ENCODE data around the gene TTLL7. TPM values are rescaled to one million over a fixed set of nuclear protein-coding genes. Genes with fewer than 3 reads are reported as not detected.

TTLL7 gene
- total RNA-seq, 1 donor from 2014 or later, result 37.9 TPM

DNA sequence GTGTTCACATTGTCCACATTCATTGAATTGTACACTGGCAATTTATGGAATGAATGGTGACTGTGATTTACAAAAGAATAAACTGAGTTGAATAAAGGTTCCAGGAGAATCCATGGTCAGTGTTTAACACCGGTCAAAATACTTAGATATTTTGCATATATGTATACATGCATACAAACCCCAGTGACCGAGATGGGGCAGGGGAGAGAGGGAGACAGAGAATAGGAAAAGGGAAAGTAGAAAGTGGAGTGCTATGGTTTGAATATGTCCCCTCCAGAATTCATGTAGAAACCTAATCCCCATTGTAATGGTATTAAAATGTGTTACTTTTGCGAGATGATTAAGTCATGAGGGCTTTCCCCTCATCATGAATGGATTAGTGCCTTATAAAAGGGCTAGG lies 154.4 kb downstream of the TTLL7 start:
- H3K4me1 Mint-ChIP-seq, result peaks cover 14% of the 10 kb centered on the region
- H3K4me3 Mint-ChIP-seq, result no peak overlapping the region
- H3K27ac Mint-ChIP-seq, result no peak overlapping the region
- no peaks in the 10 kb centered on the region for H3K36me3 Mint-ChIP-seq
- Histone ChIP-seq H3K4me3 (no peak overlapping the region), H4K20me1 (ENCODE audit: low read depth) (no peaks in the 10 kb centered on the region), H3K4me1 (peaks cover 26% of the 10 kb centered on the region), H3K9ac (no peak overlapping the region), H3K9me3 (ENCODE audit: low read depth) (no peaks in the 10 kb centered on the region), H3K79me2 (ENCODE audit: low read depth) (no peaks in the 10 kb centered on the region), H3K4me2 (no peak overlapping the region), H2AFZ (replicated peaks) (no peak overlapping the region), H3K36me3 (no peaks in the 10 kb centered on the region), H3K27me3 (peaks cover 18% of the 10 kb centered on the region), H3K27ac (no peak overlapping the region), H3F3A (ENCODE audit: low read depth) (no peaks in the 10 kb centered on the region)
- peaks cover 3% of the 10 kb centered on the region for H3K9me3 Mint-ChIP-seq
- TF ChIP-seq EZH2 (IDR thresholded peaks at IDR 0.05) (no peak), EZH2phosphoT487 (IDR thresholded peaks at IDR 0.05) (no peak), CTCF (IDR thresholded peaks at IDR 0.05) (no peak)
- peaks cover 6% of the 10 kb centered on the region for H3K27me3 Mint-ChIP-seq (ENCODE audit: insufficient read depth, low read depth)
- no peak for DNase-seq (ENCODE audit: low spot score)

DNA sequence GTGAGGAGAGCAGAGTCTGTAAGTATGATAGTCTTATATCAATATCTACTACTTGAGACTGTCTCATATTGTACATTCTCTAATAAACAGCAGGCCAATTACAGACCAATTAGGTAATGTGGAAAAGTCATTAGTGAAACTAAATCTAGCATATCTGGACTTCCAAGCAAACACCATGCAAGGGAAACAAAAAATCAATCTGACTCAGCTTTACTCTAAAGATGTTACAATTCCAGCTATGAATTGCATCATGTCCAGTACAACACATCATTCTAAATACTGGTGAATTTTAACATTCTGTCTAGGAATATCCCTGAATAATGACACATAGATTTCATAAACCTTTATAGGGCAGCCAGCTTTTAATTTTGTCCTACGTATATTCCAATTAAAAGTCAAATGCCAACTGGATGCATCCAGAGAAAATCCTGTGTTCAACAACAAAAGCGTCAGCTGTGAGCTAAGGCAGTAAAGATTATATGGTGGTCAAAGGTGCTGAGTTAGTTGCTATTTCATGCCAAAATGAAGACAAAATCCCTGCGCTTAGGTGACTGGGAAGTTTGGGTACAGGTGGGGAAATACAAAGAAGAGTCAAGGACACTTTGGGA lies 159.3 kb downstream of the TTLL7 start:
- Mint-ChIP-seq H3K27ac (no peak overlapping the region), H3K9me3 (no peaks in the 10 kb centered on the region), H3K4me1 (peaks cover 3% of the 10 kb centered on the region), H3K4me3 (no peak overlapping the region), H3K36me3 (no peaks in the 10 kb centered on the region), H3K27me3 (ENCODE audit: insufficient read depth, low read depth) (no peaks in the 10 kb centered on the region)
- H2AFZ ChIP-seq (replicated peaks), result no peak overlapping the region
- H4K20me1 ChIP-seq (ENCODE audit: low read depth), result no peaks in the 10 kb centered on the region
- no peaks in the 10 kb centered on the region for H3K27me3 ChIP-seq
- DNase-seq (ENCODE audit: low spot score), result no peak
- no peaks in the 10 kb centered on the region for H3K36me3 ChIP-seq
- no peak overlapping the region for H3K4me3 ChIP-seq
- peaks cover 28% of the 10 kb centered on the region for H3K4me1 ChIP-seq
- no peak overlapping the region for H3K9ac ChIP-seq
- TF ChIP-seq EZH2 (IDR thresholded peaks at IDR 0.05) (no peak), CTCF (IDR thresholded peaks at IDR 0.05) (no peak), EZH2phosphoT487 (IDR thresholded peaks at IDR 0.05) (no peak)
- H3F3A ChIP-seq (ENCODE audit: low read depth), result no peaks in the 10 kb centered on the region
- peak overlapping the region; percentile 13 for H3K4me2 ChIP-seq
- H3K27ac ChIP-seq, result no peak overlapping the region
- H3K9me3 ChIP-seq (ENCODE audit: low read depth), result no peaks in the 10 kb centered on the region
- no peaks in the 10 kb centered on the region for H3K79me2 ChIP-seq (ENCODE audit: low read depth)

- no peaks in the 10 kb centered on the region for H3K27me3 ChIP-seq
- H3K9me3 ChIP-seq (ENCODE audit: low read depth), result no peaks in the 10 kb centered on the region
- peaks cover 3% of the 10 kb centered on the region for H3K4me1 Mint-ChIP-seq
- H3K36me3 Mint-ChIP-seq, result no peaks in the 10 kb centered on the region
- H3K79me2 ChIP-seq (ENCODE audit: low read depth), result no peaks in the 10 kb centered on the region
- H2AFZ ChIP-seq (replicated peaks), result no peak overlapping the region
- H3K4me2 ChIP-seq, result no peak overlapping the region
- no peak overlapping the region for H3K27ac Mint-ChIP-seq
- no peaks in the 10 kb centered on the region for H4K20me1 ChIP-seq (ENCODE audit: low read depth)
- H3K9ac ChIP-seq, result no peak overlapping the region
- H3K36me3 ChIP-seq, result no peaks in the 10 kb centered on the region
- H3K4me3 ChIP-seq, result no peak overlapping the region
- H3K27me3 Mint-ChIP-seq (ENCODE audit: insufficient read depth, low read depth), result no peaks in the 10 kb centered on the region
- H3K4me1 ChIP-seq, result peaks cover 28% of the 10 kb centered on the region
- H3K9me3 Mint-ChIP-seq, result no peaks in the 10 kb centered on the region
- no peak overlapping the region for H3K4me3 Mint-ChIP-seq
- no peaks in the 10 kb centered on the region for H3F3A ChIP-seq (ENCODE audit: low read depth)
- TF ChIP-seq EZH2phosphoT487 (IDR thresholded peaks at IDR 0.05) (no peak), CTCF (IDR thresholded peaks at IDR 0.05) (no peak), EZH2 (IDR thresholded peaks at IDR 0.05) (no peak)
- H3K27ac ChIP-seq, result no peak overlapping the region
- peak; percentile 61 for DNase-seq (ENCODE audit: low spot score)
Observed at GRCh38 chr1:83838573-83838972, 160.4 kb downstream of the TTLL7 start.
